Measurements from ENCODE around the gene KIF2B. TPM values are rescaled to one million over a fixed set of nuclear protein-coding genes. Genes with fewer than 3 reads are reported as not detected.

KIF2B gene
- total and polyA plus RNA-seq, 2 experiments from 2014 or later = 0.08 TPM; not detected in 1

DNA sequence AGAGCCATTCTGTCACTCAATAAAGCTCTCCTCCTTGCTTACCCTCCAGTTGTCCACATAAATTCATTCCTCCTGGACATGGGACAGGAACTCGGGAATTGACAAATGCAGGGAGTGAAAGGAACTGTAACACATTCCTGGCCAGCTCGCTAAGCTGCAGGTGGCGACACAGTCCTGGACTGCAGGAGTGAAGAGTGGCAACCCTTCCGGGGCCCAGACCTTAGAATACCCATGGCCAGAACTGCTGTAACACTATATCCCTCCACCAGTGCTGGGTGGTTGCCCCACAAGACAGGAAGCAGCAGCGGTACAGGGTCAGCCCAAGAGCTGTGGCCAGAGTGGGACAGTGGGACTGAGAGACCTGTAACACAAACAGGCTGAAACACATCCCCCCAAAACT lies 30.3 kb upstream of the KIF2B start:
- H3K4me1 Mint-ChIP-seq = no peaks in the 10 kb centered on the region
- ATAC-seq = no peak
- no peak overlapping the region for H3K27ac Mint-ChIP-seq
- no peak overlapping the region for H3K4me3 ChIP-seq
- no peaks in the 10 kb centered on the region for H3K4me1 ChIP-seq (ENCODE audit: insufficient read depth)
- no peaks in the 10 kb centered on the region; the same call in 2 of the 3 replicates for H3K9me3 Mint-ChIP-seq
- H3K36me3 ChIP-seq (ENCODE audit: insufficient read depth) = no peaks in the 10 kb centered on the region
- H3K27me3 ChIP-seq (ENCODE audit: insufficient read depth) = no peaks in the 10 kb centered on the region
- H3K36me3 Mint-ChIP-seq (ENCODE audit: low read depth) = no peaks in the 10 kb centered on the region
- no peaks in the 10 kb centered on the region for H3K79me2 ChIP-seq (replicated peaks; ENCODE audit: insufficient read depth)
- no peak for DNase-seq (ENCODE audit: low spot score)
- H2AFZ ChIP-seq = no peak overlapping the region
- H4K20me1 ChIP-seq (replicated peaks; ENCODE audit: insufficient read depth) = no peaks in the 10 kb centered on the region
- H3K27me3 Mint-ChIP-seq (ENCODE audit: insufficient read depth, low read depth, poor library complexity) = no peaks in the 10 kb centered on the region
- no peak overlapping the region for H3K27ac ChIP-seq (ENCODE audit: low read depth)
- H3K4me2 ChIP-seq = no peak overlapping the region
- H3K4me3 Mint-ChIP-seq = no peak overlapping the region
- H3K9me2 ChIP-seq (ENCODE audit: insufficient read depth) = no peaks in the 10 kb centered on the region; the same call in 1 of the 2 replicates
- H3F3A ChIP-seq (replicated peaks; ENCODE audit: low read depth) = no peaks in the 10 kb centered on the region
- no peak for TF ChIP-seq CREB1 (CRISPR knock-in tag; IDR thresholded peaks at IDR 0.05; ENCODE audit: low read depth)
- no peak for TF ChIP-seq EZH2 (IDR thresholded peaks at IDR 0.05; ENCODE audit: low read depth, unreplicated experiment)
- no peak for TF ChIP-seq POLR2AphosphoS5 (IDR thresholded peaks at IDR 0.05; ENCODE audit: low read depth)
- TF ChIP-seq, protein P1, sequence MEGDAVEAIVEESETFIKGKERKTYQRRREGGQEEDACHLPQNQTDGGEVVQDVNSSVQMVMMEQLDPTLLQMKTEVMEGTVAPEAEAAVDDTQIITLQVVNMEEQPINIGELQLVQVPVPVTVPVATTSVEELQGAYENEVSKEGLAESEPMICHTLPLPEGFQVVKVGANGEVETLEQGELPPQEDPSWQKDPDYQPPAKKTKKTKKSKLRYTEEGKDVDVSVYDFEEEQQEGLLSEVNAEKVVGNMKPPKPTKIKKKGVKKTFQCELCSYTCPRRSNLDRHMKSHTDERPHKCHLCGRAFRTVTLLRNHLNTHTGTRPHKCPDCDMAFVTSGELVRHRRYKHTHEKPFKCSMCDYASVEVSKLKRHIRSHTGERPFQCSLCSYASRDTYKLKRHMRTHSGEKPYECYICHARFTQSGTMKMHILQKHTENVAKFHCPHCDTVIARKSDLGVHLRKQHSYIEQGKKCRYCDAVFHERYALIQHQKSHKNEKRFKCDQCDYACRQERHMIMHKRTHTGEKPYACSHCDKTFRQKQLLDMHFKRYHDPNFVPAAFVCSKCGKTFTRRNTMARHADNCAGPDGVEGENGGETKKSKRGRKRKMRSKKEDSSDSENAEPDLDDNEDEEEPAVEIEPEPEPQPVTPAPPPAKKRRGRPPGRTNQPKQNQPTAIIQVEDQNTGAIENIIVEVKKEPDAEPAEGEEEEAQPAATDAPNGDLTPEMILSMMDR (conservative IDR thresholded peaks at IDR 0.05; ENCODE audit: low read depth in 2 of 2) = peak in 1 of 2 experiments; percentile 19; a peak in 1 of 4 replicates

DNA sequence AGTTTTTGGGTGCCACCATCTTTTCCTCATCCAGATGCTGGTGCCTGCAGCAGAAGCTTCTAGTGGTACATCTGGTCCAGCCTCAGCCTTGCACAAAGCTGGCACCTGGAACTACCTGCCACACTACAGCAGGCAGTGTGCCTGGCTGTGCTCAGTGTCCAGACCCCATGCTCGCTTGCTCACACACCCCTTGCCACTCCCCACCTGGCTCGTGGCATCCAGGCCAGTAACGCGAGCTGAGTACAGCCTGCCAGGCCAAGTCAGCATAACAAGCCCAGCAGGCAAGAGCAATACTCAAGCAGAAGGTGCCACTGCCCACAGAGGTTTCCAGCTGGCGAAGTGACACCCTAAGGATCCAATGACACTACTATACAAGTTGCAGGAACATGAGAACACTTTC lies 29.7 kb upstream of the KIF2B start:
- Histone ChIP-seq H3K4me2 (no peak overlapping the region), H3K4me1 (ENCODE audit: insufficient read depth) (no peaks in the 10 kb centered on the region), H4K20me1 (replicated peaks; ENCODE audit: insufficient read depth) (no peaks in the 10 kb centered on the region), H3K36me3 (ENCODE audit: insufficient read depth) (no peaks in the 10 kb centered on the region), H3K79me2 (replicated peaks; ENCODE audit: insufficient read depth) (no peaks in the 10 kb centered on the region), H3K4me3 (no peak overlapping the region), H3K27ac (ENCODE audit: low read depth) (no peak overlapping the region), H2AFZ (no peak overlapping the region), H3K9me2 (ENCODE audit: insufficient read depth) (no peaks in the 10 kb centered on the region; the same call in 1 of the 2 replicates), H3F3A (replicated peaks; ENCODE audit: low read depth) (no peaks in the 10 kb centered on the region), H3K27me3 (ENCODE audit: insufficient read depth) (no peaks in the 10 kb centered on the region)
- Mint-ChIP-seq H3K9me3 (no peaks in the 10 kb centered on the region; the same call in 2 of the 3 replicates), H3K27ac (no peak overlapping the region), H3K4me3 (no peak overlapping the region), H3K36me3 (ENCODE audit: low read depth) (no peaks in the 10 kb centered on the region), H3K27me3 (ENCODE audit: insufficient read depth, low read depth, poor library complexity) (no peaks in the 10 kb centered on the region), H3K4me1 (no peaks in the 10 kb centered on the region)
- no peak for TF ChIP-seq ZNF331 (CRISPR knock-in tag; IDR thresholded peaks at IDR 0.05; ENCODE audit: low read depth)
- TF ChIP-seq JUNB (IDR thresholded peaks at IDR 0.05; ENCODE audit: unreplicated experiment) = no peak
- no peak for ATAC-seq
- DNase-seq (ENCODE audit: low spot score) = no peak

DNA sequence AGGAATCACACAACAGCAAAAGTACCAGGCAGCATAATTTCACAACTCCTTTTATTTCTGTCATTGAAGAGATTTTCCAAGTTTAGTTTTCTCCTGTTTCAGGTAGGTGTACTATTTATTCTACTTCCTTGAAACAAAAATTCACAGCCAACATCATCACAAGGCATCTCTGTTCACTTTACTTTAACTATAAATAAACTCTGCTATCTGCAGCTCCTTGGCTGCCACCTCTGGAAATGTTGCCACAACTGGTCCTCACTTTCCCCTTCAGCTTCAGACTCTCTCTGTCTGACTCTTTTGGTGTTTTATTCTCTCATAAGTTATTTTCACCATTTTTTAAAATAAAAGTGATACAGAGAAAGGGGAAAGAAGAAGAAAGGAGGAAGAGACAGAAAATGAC lies 27.9 kb upstream of the KIF2B start:
- no peak for DNase-seq (ENCODE audit: low spot score)
- TF ChIP-seq CREB1 (CRISPR knock-in tag; IDR thresholded peaks at IDR 0.05; ENCODE audit: low read depth) = no peak
- TF ChIP-seq JUNB (IDR thresholded peaks at IDR 0.05; ENCODE audit: unreplicated experiment) = no peak
- TF ChIP-seq EZH2 (IDR thresholded peaks at IDR 0.05; ENCODE audit: low read depth, unreplicated experiment) = no peak
- TF ChIP-seq, protein P2, sequence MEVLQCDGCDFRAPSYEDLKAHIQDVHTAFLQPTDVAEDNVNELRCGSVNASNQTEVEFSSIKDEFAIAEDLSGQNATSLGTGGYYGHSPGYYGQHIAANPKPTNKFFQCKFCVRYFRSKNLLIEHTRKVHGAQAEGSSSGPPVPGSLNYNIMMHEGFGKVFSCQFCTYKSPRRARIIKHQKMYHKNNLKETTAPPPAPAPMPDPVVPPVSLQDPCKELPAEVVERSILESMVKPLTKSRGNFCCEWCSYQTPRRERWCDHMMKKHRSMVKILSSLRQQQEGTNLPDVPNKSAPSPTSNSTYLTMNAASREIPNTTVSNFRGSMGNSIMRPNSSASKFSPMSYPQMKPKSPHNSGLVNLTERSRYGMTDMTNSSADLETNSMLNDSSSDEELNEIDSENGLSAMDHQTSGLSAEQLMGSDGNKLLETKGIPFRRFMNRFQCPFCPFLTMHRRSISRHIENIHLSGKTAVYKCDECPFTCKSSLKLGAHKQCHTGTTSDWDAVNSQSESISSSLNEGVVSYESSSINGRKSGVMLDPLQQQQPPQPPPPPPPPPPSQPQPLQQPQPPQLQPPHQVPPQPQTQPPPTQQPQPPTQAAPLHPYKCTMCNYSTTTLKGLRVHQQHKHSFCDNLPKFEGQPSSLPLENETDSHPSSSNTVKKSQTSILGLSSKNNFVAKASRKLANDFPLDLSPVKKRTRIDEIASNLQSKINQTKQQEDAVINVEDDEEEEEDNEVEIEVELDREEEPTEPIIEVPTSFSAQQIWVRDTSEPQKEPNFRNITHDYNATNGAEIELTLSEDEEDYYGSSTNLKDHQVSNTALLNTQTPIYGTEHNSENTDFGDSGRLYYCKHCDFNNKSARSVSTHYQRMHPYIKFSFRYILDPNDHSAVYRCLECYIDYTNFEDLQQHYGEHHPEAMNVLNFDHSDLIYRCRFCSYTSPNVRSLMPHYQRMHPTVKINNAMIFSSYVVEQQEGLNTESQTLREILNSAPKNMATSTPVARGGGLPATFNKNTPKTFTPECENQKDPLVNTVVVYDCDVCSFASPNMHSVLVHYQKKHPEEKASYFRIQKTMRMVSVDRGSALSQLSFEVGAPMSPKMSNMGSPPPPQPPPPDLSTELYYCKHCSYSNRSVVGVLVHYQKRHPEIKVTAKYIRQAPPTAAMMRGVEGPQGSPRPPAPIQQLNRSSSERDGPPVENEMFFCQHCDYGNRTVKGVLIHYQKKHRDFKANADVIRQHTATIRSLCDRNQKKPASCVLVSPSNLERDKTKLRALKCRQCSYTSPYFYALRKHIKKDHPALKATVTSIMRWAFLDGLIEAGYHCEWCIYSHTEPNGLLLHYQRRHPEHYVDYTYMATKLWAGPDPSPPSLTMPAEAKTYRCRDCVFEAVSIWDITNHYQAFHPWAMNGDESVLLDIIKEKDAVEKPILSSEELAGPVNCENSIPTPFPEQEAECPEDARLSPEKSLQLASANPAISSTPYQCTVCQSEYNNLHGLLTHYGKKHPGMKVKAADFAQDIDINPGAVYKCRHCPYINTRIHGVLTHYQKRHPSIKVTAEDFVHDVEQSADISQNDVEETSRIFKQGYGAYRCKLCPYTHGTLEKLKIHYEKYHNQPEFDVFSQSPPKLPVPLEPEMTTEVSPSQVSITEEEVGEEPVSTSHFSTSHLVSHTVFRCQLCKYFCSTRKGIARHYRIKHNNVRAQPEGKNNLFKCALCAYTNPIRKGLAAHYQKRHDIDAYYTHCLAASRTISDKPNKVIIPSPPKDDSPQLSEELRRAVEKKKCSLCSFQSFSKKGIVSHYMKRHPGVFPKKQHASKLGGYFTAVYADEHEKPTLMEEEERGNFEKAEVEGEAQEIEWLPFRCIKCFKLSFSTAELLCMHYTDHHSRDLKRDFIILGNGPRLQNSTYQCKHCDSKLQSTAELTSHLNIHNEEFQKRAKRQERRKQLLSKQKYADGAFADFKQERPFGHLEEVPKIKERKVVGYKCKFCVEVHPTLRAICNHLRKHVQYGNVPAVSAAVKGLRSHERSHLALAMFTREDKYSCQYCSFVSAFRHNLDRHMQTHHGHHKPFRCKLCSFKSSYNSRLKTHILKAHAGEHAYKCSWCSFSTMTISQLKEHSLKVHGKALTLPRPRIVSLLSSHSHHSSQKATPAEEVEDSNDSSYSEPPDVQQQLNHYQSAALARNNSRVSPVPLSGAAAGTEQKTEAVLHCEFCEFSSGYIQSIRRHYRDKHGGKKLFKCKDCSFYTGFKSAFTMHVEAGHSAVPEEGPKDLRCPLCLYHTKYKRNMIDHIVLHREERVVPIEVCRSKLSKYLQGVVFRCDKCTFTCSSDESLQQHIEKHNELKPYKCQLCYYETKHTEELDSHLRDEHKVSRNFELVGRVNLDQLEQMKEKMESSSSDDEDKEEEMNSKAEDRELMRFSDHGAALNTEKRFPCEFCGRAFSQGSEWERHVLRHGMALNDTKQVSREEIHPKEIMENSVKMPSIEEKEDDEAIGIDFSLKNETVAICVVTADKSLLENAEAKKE (CRISPR knock-in tag; IDR thresholded peaks at IDR 0.05) = no peak
- no peaks in the 10 kb centered on the region for H3K27me3 Mint-ChIP-seq (ENCODE audit: insufficient read depth, low read depth, poor library complexity)
- H3K27ac ChIP-seq (ENCODE audit: low read depth) = no peak overlapping the region
- H3K9me3 Mint-ChIP-seq = no peaks in the 10 kb centered on the region; the same call in 2 of the 3 replicates
- no peaks in the 10 kb centered on the region for H3K79me2 ChIP-seq (replicated peaks; ENCODE audit: insufficient read depth)
- H3K4me3 ChIP-seq = no peak overlapping the region
- no peaks in the 10 kb centered on the region for H3K36me3 Mint-ChIP-seq (ENCODE audit: low read depth)
- H3K4me1 Mint-ChIP-seq = no peaks in the 10 kb centered on the region
- H3K27ac Mint-ChIP-seq = no peak overlapping the region
- H3K4me3 Mint-ChIP-seq = no peak overlapping the region
- no peaks in the 10 kb centered on the region; the same call in 1 of the 2 replicates for H3K9me2 ChIP-seq (ENCODE audit: insufficient read depth)
- H2AFZ ChIP-seq = no peak overlapping the region
- H3F3A ChIP-seq (replicated peaks; ENCODE audit: low read depth) = no peaks in the 10 kb centered on the region
- no peaks in the 10 kb centered on the region for H3K27me3 ChIP-seq (ENCODE audit: insufficient read depth)
- ATAC-seq = no peak
- H4K20me1 ChIP-seq (replicated peaks; ENCODE audit: insufficient read depth) = no peaks in the 10 kb centered on the region
- H3K4me2 ChIP-seq = no peak overlapping the region
- no peaks in the 10 kb centered on the region for H3K4me1 ChIP-seq (ENCODE audit: insufficient read depth)
- H3K36me3 ChIP-seq (ENCODE audit: insufficient read depth) = no peaks in the 10 kb centered on the region

Data from GM23338 (cell line).